GM23248 (cell line): ENCODE data around the gene BMP2. TPM values are rescaled to one million over a fixed set of nuclear protein-coding genes. Genes with fewer than 3 reads are reported as not detected.

ENCODE experiments used
- DNase-seq: peaks from one replicate; pipeline ENCODE4 v3.0.0-alpha.2; 2015
- H2AFZ ChIP-seq: fragments of 200-600 bp; sonication (generic); 2 replicates; pipeline ENCODE4 v1.6.1; 2016; ENCODE audit warnings: antibody characterized with exemption
- H3F3A ChIP-seq: fragments of 200-600 bp; sonication (generic); 2 replicates; pipeline ENCODE4 v1.6.1; 2016; ENCODE audit warnings: mild to moderate bottlenecking, antibody characterized with exemption, mixed run types; ENCODE audit not compliant: insufficient read depth
- H3K27ac ChIP-seq: fragments of 200-600 bp; sonication (generic); 2 replicates; pipeline ENCODE4 v1.5.1; 2016; ENCODE audit warnings: mild to moderate bottlenecking
- H3K27me3 ChIP-seq: fragments of 200-600 bp; sonication (generic); replicated peaks from 2 replicates; pipeline ENCODE4 v1.6.1; 2016; ENCODE audit warnings: mild to moderate bottlenecking; ENCODE audit not compliant: insufficient read depth
- H3K36me3 ChIP-seq: fragments of 200-600 bp; sonication (generic); 2 replicates; pipeline ENCODE4 v1.6.1; 2016; ENCODE audit warnings: low read depth, mild to moderate bottlenecking
- H3K4me1 ChIP-seq: fragments of 200-600 bp; sonication (generic); 2 replicates; pipeline ENCODE4 v1.6.1; 2016; ENCODE audit warnings: mild to moderate bottlenecking; ENCODE audit not compliant: insufficient read depth
- H3K4me2 ChIP-seq: fragments of 200-600 bp; sonication (generic); one replicate; pipeline ENCODE4 v1.6.1; 2016; ENCODE audit warnings: mild to moderate bottlenecking; ENCODE audit not compliant: unreplicated experiment
- H3K4me3 ChIP-seq: fragments of 200-600 bp; sonication (generic); 2 replicates; pipeline ENCODE4 v1.5.1; 2016; ENCODE audit warnings: mild to moderate bottlenecking
- H3K79me2 ChIP-seq: fragments of 200-600 bp; sonication (generic); 2 replicates; pipeline ENCODE4 v1.6.1; 2016; ENCODE audit warnings: mild to moderate bottlenecking; ENCODE audit not compliant: insufficient read depth
- H3K9ac ChIP-seq: fragments of 200-600 bp; sonication (generic); 2 replicates; pipeline ENCODE4 v1.6.1; 2016; ENCODE audit warnings: mild to moderate bottlenecking
- H3K9me2 ChIP-seq: fragments of 200-600 bp; sonication (generic); 2 replicates; pipeline ENCODE4 v1.6.1; 2016; ENCODE audit warnings: mixed run types, mild to moderate bottlenecking, moderate library complexity; ENCODE audit not compliant: insufficient read depth
- H3K9me3 ChIP-seq: fragments of 200-600 bp; sonication (generic); one replicate; pipeline ENCODE4 v1.6.1; 2017; ENCODE audit warnings: low read depth
- H4K20me1 ChIP-seq: fragments of 200-600 bp; sonication (generic); 2 replicates; pipeline ENCODE4 v1.6.0; 2016; ENCODE audit not compliant: insufficient read depth
- EZH2 ChIP-seq: fragments of 200-600 bp; sonication (generic); IDR thresholded peaks from 2 replicates; pipeline ENCODE4 v1.6.1; 2018; ENCODE audit warnings: antibody characterized with exemption, mild to moderate bottlenecking; ENCODE audit not compliant: insufficient read depth, poor library complexity, severe bottlenecking
- EZH2phosphoT487 ChIP-seq: fragments of 200-600 bp; sonication (generic); IDR thresholded peaks from 2 replicates; pipeline ENCODE4 v1.6.1; 2018; ENCODE audit warnings: antibody characterized with exemption, moderate library complexity, mild to moderate bottlenecking, low read depth; ENCODE audit not compliant: insufficient read depth
- WGBS, 2 experiments: methylation state at CpG; one replicate each; pipeline ENCODE4 v1.1.6; 2015 to 2017; ENCODE audit warnings: low lambda C conversion rate in 2 of 2, low coverage in 1 of 2; ENCODE audit errors: missing lambda C conversion rate in 2 of 2; 5-methylcytosine and 5-hydroxymethylcytosine counted together
- in situ Hi-C: fragments of 300-500 bp; cut with MboI; formaldehyde crosslinking; loops from 2 replicates; pipeline ENCODE4 v1.15.0; 2020
- polyA plus RNA-seq: library from polyadenylated mRNA; unstranded; fragments of >200 nt; fragmentation: Nextera tagmentation; extraction: Ambion mirVana; gene quantifications from 2 replicates; pipeline ENCODE4 v1.2.1, GENCODE V29; 2016
- total RNA-seq: library from RNA; depleted of rRNA; stranded (reverse); fragments of >200 nt; shearing (Covaris generic); gene quantifications from 2 replicates; pipeline ENCODE4 v1.2.3, GENCODE V29; 2014

The BMP2 gene
- total and polyA plus RNA-seq, 2 experiments from 2014 or later, result 0.33 to 0.76 TPM

DNA sequence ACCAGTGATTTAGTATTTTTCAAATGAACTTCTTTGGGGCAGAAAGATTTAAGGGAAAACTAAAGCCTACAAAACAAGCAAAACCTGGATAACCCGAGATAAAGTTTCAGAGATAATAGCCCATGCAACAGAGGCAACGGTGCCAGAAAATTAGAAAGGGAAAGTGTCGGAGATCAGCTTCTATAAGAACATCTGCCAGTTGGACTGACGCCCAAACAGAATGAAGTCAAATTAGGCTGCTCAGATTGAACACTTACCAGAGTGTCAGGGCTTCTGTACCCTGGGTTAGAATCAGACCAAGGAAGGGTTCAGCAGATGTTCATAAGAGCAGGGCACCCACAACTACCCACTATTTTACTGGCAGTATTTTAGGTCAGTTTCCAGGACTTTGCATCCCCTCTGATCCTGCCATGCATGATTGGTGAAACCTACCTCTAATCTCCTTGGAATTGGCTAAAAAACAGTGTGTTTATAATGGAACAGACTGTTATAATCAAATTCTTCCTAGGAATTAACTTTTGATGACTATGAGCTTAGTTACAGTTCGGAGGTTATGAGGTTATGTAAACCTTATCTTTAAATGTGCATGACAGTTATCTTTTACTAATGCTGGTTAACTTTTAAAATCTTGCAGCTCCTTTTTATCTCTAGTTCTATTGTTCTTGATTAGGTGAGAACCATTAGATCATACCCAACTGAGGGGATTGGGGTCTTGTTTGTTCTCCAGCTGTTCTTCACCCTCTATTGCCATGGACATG, 13.1 kb downstream of the BMP2 start:
- in situ Hi-C loops, result no loop called here
- no peaks in the 10 kb centered on the region for H3K36me3 ChIP-seq
- WGBS, 2 experiments, result 84 to 88% methylated on average over 5 of the region's 5 CpGs

DNA sequence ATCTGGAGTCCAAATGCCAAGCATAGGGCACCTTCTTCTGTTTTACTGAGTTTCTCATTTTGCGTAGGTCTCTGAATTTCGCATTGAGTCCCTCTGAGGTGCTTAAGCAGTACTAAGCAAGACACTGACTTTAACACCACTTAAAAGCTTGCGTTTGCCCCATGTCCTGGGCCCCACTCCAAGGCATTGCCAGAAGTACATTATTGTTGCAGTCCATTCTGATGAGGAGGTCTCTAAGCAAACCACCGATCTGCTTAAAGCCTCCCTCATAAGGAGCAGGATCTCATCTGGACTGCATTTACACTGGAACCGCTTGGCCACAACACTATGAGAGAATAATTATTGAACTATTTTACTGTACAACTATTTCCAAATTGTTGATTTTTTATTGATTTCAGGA, 16.3 kb downstream of the BMP2 start:
- Histone ChIP-seq H2AFZ (peak overlapping the region; percentile 70), H3K36me3 (no peaks in the 10 kb centered on the region), H3K9me3 (no peaks in the 10 kb centered on the region), H3K9ac (peak overlapping the region; percentile 37), H3K4me2 (peak overlapping the region; percentile 70), H3K4me3 (0 out of 2 replicates have a peak overlapping the region, but pooled peaks have one; percentile 34), H4K20me1 (no peaks in the 10 kb centered on the region), H3K9me2 (no peaks in the 10 kb centered on the region), H3K79me2 (no peaks in the 10 kb centered on the region), H3K27me3 (no peaks in the 10 kb centered on the region), H3K4me1 (peaks cover 7% of the 10 kb centered on the region), H3F3A (peaks cover 3% of the 10 kb centered on the region; the same call in 1 of the 2 replicates), H3K27ac (peak overlapping the region; percentile 33; the same call in 1 of the 2 replicates)
- no peak for TF ChIP-seq EZH2
- no peak for TF ChIP-seq EZH2phosphoT487
- in situ Hi-C loops, result no loop called here
- peak; percentile 44 for DNase-seq
- WGBS, 2 experiments, result 53 to 56% methylated on average over 5 of the region's 5 CpGs

More for the DNA sequence above, 13.1 kb downstream of the BMP2 start:
- Histone ChIP-seq H3K9me3 (no peaks in the 10 kb centered on the region), H3K4me1 (peaks cover 7% of the 10 kb centered on the region), H3K27me3 (no peaks in the 10 kb centered on the region), H3K79me2 (no peaks in the 10 kb centered on the region), H3F3A (peaks cover 3% of the 10 kb centered on the region; the same call in 1 of the 2 replicates), H3K9me2 (no peaks in the 10 kb centered on the region), H4K20me1 (no peaks in the 10 kb centered on the region), H3K4me3 (no peak overlapping the region), H3K4me2 (no peak overlapping the region), H3K27ac (no peak overlapping the region), H3K9ac (no peak overlapping the region), H2AFZ (no peak overlapping the region)
- TF ChIP-seq EZH2phosphoT487 (no peak), EZH2 (no peak)
- DNase-seq, result no peak

DNA sequence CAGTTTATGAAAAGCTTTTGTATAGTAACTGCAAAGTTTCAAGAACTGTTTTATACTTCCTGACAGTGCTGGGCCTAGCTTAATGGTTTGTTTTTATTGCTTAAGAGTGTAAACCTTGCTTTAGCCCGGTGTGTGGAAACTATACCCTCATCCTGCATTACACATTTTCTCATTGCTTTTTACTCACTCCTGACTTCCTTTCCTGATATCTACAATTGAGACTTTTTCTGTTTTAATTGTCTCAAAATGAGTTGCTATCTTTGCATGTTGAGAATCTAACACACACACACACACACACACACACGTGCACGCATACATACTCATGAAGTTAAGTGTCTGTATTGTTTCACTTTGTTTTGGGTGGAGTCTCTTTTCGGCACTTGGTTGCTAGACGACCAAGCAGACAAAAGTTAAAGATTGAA, 16.7 kb downstream of the BMP2 start:
- H3K4me3 ChIP-seq, result peak overlapping the region; percentile 34
- no peaks in the 10 kb centered on the region for H3K27me3 ChIP-seq
- no peaks in the 10 kb centered on the region for H3K9me2 ChIP-seq
- no peaks in the 10 kb centered on the region for H3K9me3 ChIP-seq
- peak overlapping the region; percentile 70 for H2AFZ ChIP-seq
- H3K79me2 ChIP-seq, result no peaks in the 10 kb centered on the region
- peak overlapping the region; percentile 70 for H3K4me2 ChIP-seq
- H3F3A ChIP-seq, result peaks cover 3% of the 10 kb centered on the region; the same call in 1 of the 2 replicates
- no peaks in the 10 kb centered on the region for H3K36me3 ChIP-seq
- peaks cover 7% of the 10 kb centered on the region for H3K4me1 ChIP-seq
- DNase-seq, result peak; percentile 56
- WGBS, 2 experiments, result 13% methylated on average over 5 of the region's 5 CpGs
- H4K20me1 ChIP-seq, result no peaks in the 10 kb centered on the region
- peak overlapping the region; percentile 37 for H3K9ac ChIP-seq
- TF ChIP-seq EZH2phosphoT487 (no peak), EZH2 (no peak)
- peak overlapping the region; percentile 33; the same call in 1 of the 2 replicates for H3K27ac ChIP-seq
- in situ Hi-C loops, result no loop called here

DNA sequence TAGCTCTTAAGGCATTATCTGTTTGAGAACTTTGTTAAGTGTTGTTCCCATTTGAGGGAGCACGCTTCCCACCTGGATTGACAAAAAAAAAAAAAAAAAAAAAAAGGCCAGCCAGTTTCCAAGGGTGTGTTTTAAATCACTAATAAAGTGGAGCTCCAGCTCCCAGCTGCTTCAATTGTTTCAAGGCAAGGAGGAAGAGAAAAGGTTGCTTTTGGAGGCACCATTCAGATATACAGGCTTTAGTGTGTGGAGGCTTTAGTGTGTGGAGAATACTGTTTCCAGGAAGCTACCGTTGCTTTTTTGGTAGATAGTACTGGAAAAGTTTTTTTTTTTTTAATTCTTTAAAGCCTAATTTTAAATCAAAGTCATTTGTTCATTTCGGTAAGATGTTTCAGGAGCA, 17.3 kb downstream of the BMP2 start:
- H3K4me1 ChIP-seq, result peaks cover 7% of the 10 kb centered on the region
- H2AFZ ChIP-seq, result peak overlapping the region; percentile 70
- no peak overlapping the region for H3K27ac ChIP-seq
- H4K20me1 ChIP-seq, result no peaks in the 10 kb centered on the region
- WGBS, 2 experiments, result 55 to 61% methylated on average over 3 of the region's 3 CpGs
- no peak for DNase-seq
- H3F3A ChIP-seq, result peaks cover 3% of the 10 kb centered on the region; the same call in 1 of the 2 replicates
- peak overlapping the region; percentile 37 for H3K9ac ChIP-seq
- no peaks in the 10 kb centered on the region for H3K79me2 ChIP-seq
- no peaks in the 10 kb centered on the region for H3K36me3 ChIP-seq
- no peak for TF ChIP-seq EZH2
- no peak for TF ChIP-seq EZH2phosphoT487
- H3K4me3 ChIP-seq, result peak overlapping the region; percentile 34
- H3K4me2 ChIP-seq, result peak overlapping the region; percentile 70
- H3K9me3 ChIP-seq, result no peaks in the 10 kb centered on the region
- in situ Hi-C loops, result no loop called here
- no peaks in the 10 kb centered on the region for H3K9me2 ChIP-seq
- H3K27me3 ChIP-seq, result no peaks in the 10 kb centered on the region
